HEK293T (cell line): ENCODE results near the gene ANO9.

Experiments
- ARNT ChIP-seq: fragments of 450-650 bp; IDR thresholded peaks from 2 replicates; pipeline ENCODE4 v1.6.1; 2017; ENCODE audit warnings: mild to moderate bottlenecking
- BHLHE40 ChIP-seq: fragments of 450-650 bp; IDR thresholded peaks from 2 replicates; pipeline ENCODE4 v1.6.1; 2016; ENCODE audit warnings: mild to moderate bottlenecking, moderate library complexity, borderline replicate concordance
- ELF4 ChIP-seq: fragments of 450-650 bp; IDR thresholded peaks from 2 replicates; pipeline ENCODE4 v1.6.1; 2017; ENCODE audit warnings: antibody characterized with exemption
- FOXK2 ChIP-seq: fragments of 450-650 bp; IDR thresholded peaks from 2 replicates; pipeline ENCODE4 v1.6.1; 2016; ENCODE audit warnings: mild to moderate bottlenecking
- FOXM1 ChIP-seq: fragments of 450-650 bp; IDR thresholded peaks from 2 replicates; pipeline ENCODE4 v1.6.1; 2017; ENCODE audit warnings: mild to moderate bottlenecking, borderline replicate concordance
- HDGF ChIP-seq: fragments of 450-650 bp; IDR thresholded peaks from 2 replicates; pipeline ENCODE4 v1.6.1; 2017; ENCODE audit warnings: antibody characterized with exemption, borderline replicate concordance
- L3MBTL2 ChIP-seq: fragments of 450-650 bp; conservative IDR thresholded peaks from 2 replicates; pipeline ENCODE4 v1.6.1; 2016; ENCODE audit warnings: mild to moderate bottlenecking
- LEF1 ChIP-seq: fragments of 450-650 bp; IDR thresholded peaks from 2 replicates; pipeline ENCODE4 v1.6.1; 2017; ENCODE audit warnings: mild to moderate bottlenecking, borderline replicate concordance
- NFRKB ChIP-seq: fragments of 450-650 bp; IDR thresholded peaks from 2 replicates; pipeline ENCODE4 v1.6.1; 2016; ENCODE audit warnings: mild to moderate bottlenecking, moderate library complexity
- SP1 ChIP-seq: fragments of 450-650 bp; IDR thresholded peaks from 2 replicates; pipeline ENCODE4 v1.6.1; 2017
- TARDBP ChIP-seq: fragments of 450-650 bp; IDR thresholded peaks from 2 replicates; pipeline ENCODE4 v1.6.1; 2016
- ZNF384 ChIP-seq: fragments of 450-650 bp; IDR thresholded peaks from 2 replicates; pipeline ENCODE4 v1.6.1; 2016
- TF ChIP-seq, protein P1 (sequence below): fragments of 450-650 bp; IDR thresholded peaks from 2 replicates; pipeline ENCODE4 v1.6.1; 2016

DNA sequence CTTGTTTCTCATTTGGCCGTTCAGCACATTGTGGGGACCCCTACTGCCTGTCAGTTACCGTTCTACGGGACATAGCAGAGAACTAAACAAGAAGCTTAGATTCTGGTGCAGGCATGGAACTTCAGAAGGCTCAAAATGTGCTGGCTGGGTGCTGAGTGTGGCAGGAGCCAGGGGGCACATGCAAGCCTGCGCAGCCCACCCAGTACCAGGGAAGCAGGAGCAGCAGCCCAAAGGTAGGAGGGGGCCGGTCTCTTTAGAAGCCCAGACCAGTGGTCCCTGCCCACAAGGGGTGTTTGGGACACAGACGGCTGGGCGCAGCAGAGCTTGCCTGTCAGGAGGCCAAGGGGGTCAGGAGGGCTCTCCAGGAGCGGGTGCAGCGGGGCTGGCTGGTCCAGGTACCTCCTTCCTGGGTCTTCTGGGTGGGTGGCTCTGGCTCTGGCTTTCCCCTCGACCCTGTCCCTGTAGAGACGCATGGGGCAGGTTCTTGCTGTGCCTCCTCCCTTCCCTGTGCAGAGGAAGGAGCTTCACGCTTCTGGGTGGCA is 10.5 kb upstream of the ANO9 start:
- TF ChIP-seq SP1 (no peak), BHLHE40 (no peak), HDGF (no peak), ZNF384 (no peak), NFRKB (no peak), TARDBP (no peak), ELF4 (no peak), L3MBTL2 (no peak), FOXM1 (no peak), ARNT (no peak), FOXK2 (no peak), LEF1 (no peak)
- TF ChIP-seq, protein P1, sequence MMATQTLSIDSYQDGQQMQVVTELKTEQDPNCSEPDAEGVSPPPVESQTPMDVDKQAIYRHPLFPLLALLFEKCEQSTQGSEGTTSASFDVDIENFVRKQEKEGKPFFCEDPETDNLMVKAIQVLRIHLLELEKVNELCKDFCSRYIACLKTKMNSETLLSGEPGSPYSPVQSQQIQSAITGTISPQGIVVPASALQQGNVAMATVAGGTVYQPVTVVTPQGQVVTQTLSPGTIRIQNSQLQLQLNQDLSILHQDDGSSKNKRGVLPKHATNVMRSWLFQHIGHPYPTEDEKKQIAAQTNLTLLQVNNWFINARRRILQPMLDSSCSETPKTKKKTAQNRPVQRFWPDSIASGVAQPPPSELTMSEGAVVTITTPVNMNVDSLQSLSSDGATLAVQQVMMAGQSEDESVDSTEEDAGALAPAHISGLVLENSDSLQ, result no peak
